DMS53 (cell line): ENCODE measurements around the gene SMAD3.
A peak's percentile ranks its signal among the peaks of the same experiment; 100 is the strongest.

Source experiments
- DNase-seq: peaks from one replicate; lab custom pipeline; 2025; lab: John Stamatoyannopoulos, UW

Gene SMAD3

GRCh38 chr15:67199391-67199790, 134.0 kb downstream of the SMAD3 start:
- DNase-seq = no peak

- DNase-seq = no peak
Measured at GRCh38 chr15:67199881-67200763, 134.7 kb downstream of the SMAD3 start.

- DNase-seq = no peak
Measured at GRCh38 chr15:67201136-67201535, 135.7 kb downstream of the SMAD3 start.

- no peak for DNase-seq
Measured at GRCh38 chr15:67202091-67202490, 136.7 kb downstream of the SMAD3 start.

- no peak for DNase-seq
Measured at GRCh38 chr15:67202991-67203390, 137.6 kb downstream of the SMAD3 start.

GRCh38 chr15:67207555-67208207, 142.3 kb downstream of the SMAD3 start:
- DNase-seq = no peak

- no peak for DNase-seq
Measured at GRCh38 chr15:67208396-67208795, 143.0 kb downstream of the SMAD3 start.

GRCh38 chr15:67210555-67211168, 145.3 kb downstream of the SMAD3 start:
- DNase-seq = no peak

- no peak for DNase-seq
Measured at GRCh38 chr15:67212684-67213367, 147.4 kb downstream of the SMAD3 start.

- DNase-seq = no peak
Measured at GRCh38 chr15:67215102-67215501, 149.7 kb downstream of the SMAD3 start.

GRCh38 chr15:67216859-67217258, 151.5 kb downstream of the SMAD3 start:
- DNase-seq = no peak

- DNase-seq = no peak
Measured at GRCh38 chr15:67218428-67218827, 153.0 kb downstream of the SMAD3 start.

- DNase-seq = no peak
Measured at GRCh38 chr15:67219288-67219687, 153.9 kb downstream of the SMAD3 start.

- DNase-seq = no peak
Measured at GRCh38 chr15:67224889-67225288, 159.5 kb downstream of the SMAD3 start.

GRCh38 chr15:67225336-67225735, 159.9 kb downstream of the SMAD3 start:
- no peak for DNase-seq

GRCh38 chr15:67227431-67227830, 162.0 kb downstream of the SMAD3 start:
- DNase-seq = no peak

- no peak for DNase-seq
Measured at GRCh38 chr15:67227846-67228245, 162.4 kb downstream of the SMAD3 start.

- DNase-seq = no peak
Measured at GRCh38 chr15:67228286-67228685, 162.9 kb downstream of the SMAD3 start.

GRCh38 chr15:67230504-67230903, 165.1 kb downstream of the SMAD3 start:
- no peak for DNase-seq

- no peak for DNase-seq
Measured at GRCh38 chr15:67232591-67232990, 167.2 kb downstream of the SMAD3 start.

GRCh38 chr15:67240235-67241131, 175.1 kb downstream of the SMAD3 start:
- DNase-seq = peak; percentile 57
